Neuronal stem cell (in vitro differentiated cells): ENCODE measurements around the gene TRAM1L1.

Experiments used
- DNase-seq: peaks from one replicate; pipeline ENCODE4 v3.0.0-alpha.2; 2013; ENCODE audit warnings: low spot score
- H2AFZ ChIP-seq: one replicate; pipeline ENCODE4 v1.6.1; 2013; ENCODE audit warnings: mild to moderate bottlenecking, low read length, inconsistent platforms
- H2AK5ac ChIP-seq: 2 replicates; pipeline ENCODE4 v1.6.1; 2013; ENCODE audit warnings: low read depth, mild to moderate bottlenecking, inconsistent platforms, low read length, moderate library complexity, mixed read lengths
- H2BK120ac ChIP-seq: 2 replicates; pipeline ENCODE4 v1.6.1; 2013; ENCODE audit warnings: low read depth, mild to moderate bottlenecking, inconsistent platforms, low read length, moderate library complexity, mixed read lengths
- H2BK12ac ChIP-seq: one replicate; pipeline ENCODE4 v1.6.1; 2013; ENCODE audit warnings: low read length, inconsistent platforms
- H2BK15ac ChIP-seq: 2 replicates; pipeline ENCODE4 v1.6.1; 2013; ENCODE audit warnings: mild to moderate bottlenecking, low read length, inconsistent platforms, mixed read lengths
- H2BK5ac ChIP-seq: one replicate; pipeline ENCODE4 v1.6.1; 2013; ENCODE audit warnings: inconsistent platforms, mild to moderate bottlenecking, low read length, moderate library complexity
- H3K14ac ChIP-seq: one replicate; pipeline ENCODE4 v1.6.1; 2013; ENCODE audit warnings: low read length, inconsistent platforms
- H3K18ac ChIP-seq: 2 replicates; pipeline ENCODE4 v1.6.1; 2013; ENCODE audit warnings: low read length, inconsistent platforms
- H3K23ac ChIP-seq: 2 replicates; pipeline ENCODE4 v1.6.1; 2013; ENCODE audit warnings: low read depth, mild to moderate bottlenecking, mixed read lengths, low read length, inconsistent platforms; ENCODE audit not compliant: poor library complexity
- H3K27ac ChIP-seq: replicated peaks from 3 replicates; pipeline ENCODE4 v1.5.1; 2013; ENCODE audit warnings: low read length, inconsistent platforms
- H3K27me3 ChIP-seq, 3 experiments: 2 replicates each; pipeline ENCODE4 v1.6.1; 2013; ENCODE audit warnings: low read length in 3 of 3, mild to moderate bottlenecking in 2 of 3, inconsistent platforms in 1 of 3, low read depth in 1 of 3, mixed read lengths in 1 of 3, moderate library complexity in 1 of 3; ENCODE audit not compliant: control insufficient read depth in 3 of 3, insufficient read depth in 3 of 3
- H3K36me3 ChIP-seq, 2 donors: replicated peaks in 1 of 2; 2 replicates each; pipeline ENCODE4 v1.6.1; 2013; ENCODE audit warnings: low read length in 2 of 2; ENCODE audit not compliant: control insufficient read depth in 2 of 2, insufficient read depth in 2 of 2
- H3K4ac ChIP-seq: 2 replicates; pipeline ENCODE4 v1.6.1; 2013; ENCODE audit warnings: inconsistent platforms, mild to moderate bottlenecking, low read length, moderate library complexity
- H3K4me1 ChIP-seq, 2 donors: 1 replicate in 1 of 2; 2 replicates in 1 of 2; pipeline ENCODE4 v1.6.1; 2013; ENCODE audit warnings: low read length in 2 of 2, low read depth in 1 of 2; ENCODE audit not compliant: control insufficient read depth in 2 of 2, insufficient read depth in 1 of 2
- H3K4me2 ChIP-seq: one replicate; pipeline ENCODE4 v1.6.1; 2013; ENCODE audit warnings: mild to moderate bottlenecking, low read length, inconsistent platforms; ENCODE audit not compliant: insufficient read depth, poor library complexity, severe bottlenecking
- H3K4me3 ChIP-seq, 2 donors: 2 replicates each; pipeline ENCODE4 v1.5.1; 2013; ENCODE audit warnings: low read length in 2 of 2, mild to moderate bottlenecking in 2 of 2, inconsistent platforms in 1 of 2, moderate library complexity in 1 of 2
- H3K79me1 ChIP-seq: one replicate; pipeline ENCODE4 v1.6.1; 2013; ENCODE audit warnings: low read depth, mild to moderate bottlenecking, inconsistent platforms, low read length, moderate library complexity
- H3K9ac ChIP-seq: one replicate; pipeline ENCODE4 v1.6.1; 2013; ENCODE audit warnings: mild to moderate bottlenecking, low read depth, low read length, inconsistent platforms; ENCODE audit not compliant: poor library complexity
- H3K9me3 ChIP-seq, 2 donors: replicated peaks in 1 of 2; 2 replicates each; pipeline versions ENCODE3 to v1.6.1; 2013; ENCODE audit warnings: low read length in 2 of 2, mild to moderate bottlenecking in 2 of 2, inconsistent platforms in 1 of 2, low read depth in 1 of 2, mixed read lengths in 1 of 2, moderate library complexity in 1 of 2; ENCODE audit not compliant: control insufficient read depth in 2 of 2, insufficient read depth in 1 of 2
- H4K8ac ChIP-seq: one replicate; pipeline ENCODE4 v1.6.1; 2013; ENCODE audit warnings: low read depth, mild to moderate bottlenecking, inconsistent platforms, low read length, moderate library complexity
- H4K91ac ChIP-seq: one replicate; pipeline ENCODE4 v1.6.1; 2013; ENCODE audit warnings: low read length, low read depth, mild to moderate bottlenecking, inconsistent platforms; ENCODE audit not compliant: poor library complexity
- WGBS, 2 donors: extraction: QIAGEN DNeasy Blood & Tissue Kit; methylation state at CpG; one replicate each; pipeline ENCODE4 v1.1.7; 2013; ENCODE audit warnings: missing lambda C conversion rate in 2 of 2, mixed read lengths in 1 of 2; ENCODE audit not compliant: insufficient read length in 2 of 2, insufficient replicate concordance in 1 of 2; ENCODE audit errors: extremely low coverage in 2 of 2; 5-methylcytosine and 5-hydroxymethylcytosine counted together

Gene TRAM1L1

GRCh38 chr4:117093571-117093970 lies 8.2 kb upstream of the TRAM1L1 start:
- H3K4me1 ChIP-seq, result peaks cover 0 to 3% of the 10 kb centered on the region in 2 donors
- DNase-seq, result no peak

DNA sequence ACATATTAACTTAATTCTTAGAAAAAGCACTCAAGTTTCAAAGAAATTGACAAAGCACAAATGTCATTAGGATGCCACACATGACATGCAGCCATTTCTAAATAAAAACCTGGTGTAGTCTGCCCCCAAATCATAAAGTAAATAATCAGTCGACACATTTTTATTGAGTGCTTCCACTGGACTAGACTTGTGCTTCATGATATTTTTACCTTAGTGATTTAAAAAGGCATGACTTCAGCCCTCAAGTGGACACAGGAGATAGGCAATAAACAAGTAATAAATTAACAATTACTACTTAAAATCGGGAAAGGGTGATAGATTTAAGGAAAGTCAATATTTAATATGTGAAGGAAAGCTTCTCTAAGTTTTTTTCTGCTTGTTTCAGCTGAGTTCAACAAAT lies 7.6 kb downstream of the TRAM1L1 start:
- Histone ChIP-seq H3K4me2 (no peak overlapping the region), H3K4me3 (no peak overlapping the region)
- WGBS, 2 donors, result no CpG with 5 or more reads among the region's 2 CpGs

More at GRCh38 chr4:117093571-117093970, 8.2 kb upstream of the TRAM1L1 start:
- Histone ChIP-seq H3K79me1 (no peaks in the 10 kb centered on the region), H2AK5ac (no peak overlapping the region), H3K27ac (no peak overlapping the region), H2AFZ (no peak overlapping the region), H3K18ac (no peak overlapping the region), H2BK120ac (no peak overlapping the region), H3K4me3 (no peak overlapping the region), H4K8ac (no peak overlapping the region), H2BK5ac (no peak overlapping the region), H3K14ac (no peak overlapping the region), H3K23ac (no peak overlapping the region), H2BK15ac (no peak overlapping the region), H3K27me3 (no peaks in the 10 kb centered on the region), H3K4ac (no peak overlapping the region), H3K36me3 (no peaks in the 10 kb centered on the region), H3K4me2 (no peak overlapping the region), H4K91ac (no peak overlapping the region), H3K9me3 (no peaks in the 10 kb centered on the region), H3K9ac (no peak overlapping the region), H2BK12ac (no peak overlapping the region)

GRCh38 chr4:117068120-117068519 lies 17.3 kb downstream of the TRAM1L1 start:
- Histone ChIP-seq H3K27ac (no peak overlapping the region), H3K36me3 (no peaks in the 10 kb centered on the region), H3K9ac (no peak overlapping the region), H3K79me1 (peaks cover 2% of the 10 kb centered on the region), H4K91ac (no peak overlapping the region), H3K14ac (no peak overlapping the region), H3K23ac (no peak overlapping the region), H3K4me3 (no peak overlapping the region), H3K4me2 (no peak overlapping the region), H3K27me3 (no peaks in the 10 kb centered on the region), H3K4me1 (no peaks in the 10 kb centered on the region), H2BK5ac (no peak overlapping the region), H2BK12ac (no peak overlapping the region), H3K18ac (no peak overlapping the region), H2BK120ac (no peak overlapping the region), H2BK15ac (no peak overlapping the region), H3K9me3 (no peaks in the 10 kb centered on the region), H2AFZ (no peak overlapping the region), H2AK5ac (no peak overlapping the region), H3K4ac (no peak overlapping the region), H4K8ac (no peak overlapping the region)
- 100% methylated on average over 1 of the region's 3 CpGs; no CpG with 5 or more reads in 1 of the 2 donors for WGBS, 2 donors
- DNase-seq, result no peak

More for the DNA sequence above, 7.6 kb downstream of the TRAM1L1 start:
- no peak for DNase-seq
- H4K91ac ChIP-seq, result no peak overlapping the region
- H3K9me3 ChIP-seq, result no peaks in the 10 kb centered on the region
- no peak overlapping the region for H3K18ac ChIP-seq
- H2BK12ac ChIP-seq, result no peak overlapping the region
- no peaks in the 10 kb centered on the region for H3K4me1 ChIP-seq
- no peak overlapping the region for H3K9ac ChIP-seq
- H3K4ac ChIP-seq, result no peak overlapping the region
- H2AFZ ChIP-seq, result no peak overlapping the region
- H2BK5ac ChIP-seq, result no peak overlapping the region
- H2BK15ac ChIP-seq, result no peak overlapping the region
- no peak overlapping the region for H4K8ac ChIP-seq
- no peaks in the 10 kb centered on the region for H3K27me3 ChIP-seq
- H3K14ac ChIP-seq, result no peak overlapping the region
- no peak overlapping the region for H3K27ac ChIP-seq
- no peak overlapping the region for H3K23ac ChIP-seq
- no peak overlapping the region for H2AK5ac ChIP-seq
- H3K36me3 ChIP-seq, result peaks cover 0 to 4% of the 10 kb centered on the region in 2 donors
- H3K79me1 ChIP-seq, result no peaks in the 10 kb centered on the region
- no peak overlapping the region for H2BK120ac ChIP-seq

- Histone ChIP-seq H3K14ac (no peak overlapping the region), H2BK120ac (no peak overlapping the region), H3K9ac (no peak overlapping the region), H2BK5ac (no peak overlapping the region), H2BK12ac (no peak overlapping the region), H4K8ac (no peak overlapping the region), H3K4me3 (no peak overlapping the region), H3K18ac (no peak overlapping the region), H2AFZ (no peak overlapping the region), H3K4me2 (no peak overlapping the region), H3K27me3 (no peaks in the 10 kb centered on the region), H3K4ac (no peak overlapping the region), H3K27ac (no peak overlapping the region), H3K4me1 (no peaks in the 10 kb centered on the region), H2BK15ac (no peak overlapping the region), H4K91ac (no peak overlapping the region), H3K36me3 (no peaks in the 10 kb centered on the region), H3K79me1 (peaks cover 2% of the 10 kb centered on the region), H2AK5ac (no peak overlapping the region), H3K9me3 (no peaks in the 10 kb centered on the region), H3K23ac (no peak overlapping the region)
- no CpG with 5 or more reads among the region's 2 CpGs for WGBS, 2 donors
- no peak for DNase-seq
Measured at GRCh38 chr4:117063961-117064696, 21.2 kb downstream of the TRAM1L1 start.
